GM23338 (cell line): ENCODE results near the gene DRAM2. TPM values are rescaled to one million over a fixed set of nuclear protein-coding genes. Genes with fewer than 3 reads are reported as not detected.

ENCODE experiments used
- ATAC-seq: fragments of 200-7000 bp; cut with Tn5 transposase; 3 replicates; pipeline ENCODE4 v1.9.1; 2020
- DNase-seq: peaks from one replicate; pipeline ENCODE4 v3.0.0-alpha.2; 2015; ENCODE audit warnings: low spot score
- H2AFZ ChIP-seq: fragments of 200-600 bp; sonication (generic); 2 replicates; pipeline ENCODE4 v1.8.0; 2016; ENCODE audit warnings: antibody characterized with exemption, mild to moderate bottlenecking, moderate library complexity
- H3F3A ChIP-seq: fragments of 200-600 bp; sonication (generic); replicated peaks from 2 replicates; pipeline ENCODE4 v1.8.0; 2017; ENCODE audit warnings: antibody characterized with exemption, mixed run types, low read depth
- H3K27ac ChIP-seq: fragments of 200-600 bp; sonication (generic); 2 replicates; pipeline ENCODE4 v1.6.1; 2016; ENCODE audit warnings: low read depth
- H3K27me3 ChIP-seq: fragments of 200-600 bp; sonication (generic); 2 replicates; pipeline ENCODE4 v1.8.0; 2016; ENCODE audit warnings: mild to moderate bottlenecking, mixed run types, moderate library complexity; ENCODE audit not compliant: insufficient read depth
- H3K36me3 ChIP-seq: fragments of 200-600 bp; sonication (generic); 2 replicates; pipeline ENCODE4 v1.8.0; 2016; ENCODE audit warnings: mild to moderate bottlenecking; ENCODE audit not compliant: insufficient read depth
- H3K4me1 ChIP-seq: fragments of 200-600 bp; sonication (generic); 2 replicates; pipeline ENCODE4 v1.8.0; 2016; ENCODE audit warnings: mild to moderate bottlenecking, moderate library complexity; ENCODE audit not compliant: insufficient read depth
- H3K4me2 ChIP-seq: fragments of 200-600 bp; sonication (generic); 2 replicates; pipeline ENCODE4 v1.7.1; 2017; ENCODE audit warnings: mixed run types
- H3K4me3 ChIP-seq: fragments of 200-600 bp; sonication (generic); 2 replicates; pipeline ENCODE4 v1.6.1; 2016; ENCODE audit warnings: mixed run types
- H3K79me2 ChIP-seq: fragments of 200-600 bp; sonication (generic); replicated peaks from 2 replicates; pipeline ENCODE4 v1.8.0; 2017; ENCODE audit warnings: mild to moderate bottlenecking; ENCODE audit not compliant: insufficient read depth
- H3K9me2 ChIP-seq: fragments of 200-600 bp; sonication (generic); 2 replicates; pipeline ENCODE4 v1.8.0; 2017; ENCODE audit not compliant: insufficient read depth
- H4K20me1 ChIP-seq: fragments of 200-600 bp; sonication (generic); replicated peaks from 2 replicates; pipeline ENCODE4 v1.8.0; 2017; ENCODE audit warnings: mild to moderate bottlenecking; ENCODE audit not compliant: insufficient read depth
- H3K27ac Mint-ChIP-seq: 2 replicates; pipeline ENCODE4 v1.8.0; 2020; ENCODE audit warnings: inconsistent platforms, mild to moderate bottlenecking, moderate library complexity, mixed read lengths
- H3K27me3 Mint-ChIP-seq: 3 replicates; pipeline ENCODE4 v1.8.0; 2022; ENCODE audit warnings: low read depth, mild to moderate bottlenecking, moderate library complexity, mixed read lengths, inconsistent platforms; ENCODE audit not compliant: insufficient read depth, poor library complexity
- H3K36me3 Mint-ChIP-seq: 3 replicates; pipeline ENCODE4 v1.8.0; 2021; ENCODE audit warnings: low read depth, mild to moderate bottlenecking, inconsistent platforms, moderate library complexity, mixed read lengths
- H3K4me1 Mint-ChIP-seq: 3 replicates; pipeline ENCODE4 v1.8.0; 2020; ENCODE audit warnings: mild to moderate bottlenecking, inconsistent platforms, mixed read lengths
- H3K4me3 Mint-ChIP-seq: 3 replicates; pipeline ENCODE4 v1.8.0; 2021; ENCODE audit warnings: moderate library complexity, mild to moderate bottlenecking, inconsistent platforms, mixed read lengths
- H3K9me3 Mint-ChIP-seq: 3 replicates; pipeline ENCODE4 v1.8.0; 2020; ENCODE audit warnings: moderate library complexity, mild to moderate bottlenecking, inconsistent platforms, mixed read lengths
- CREB1 ChIP-seq: fragments of 250-450 bp; sonication (Bioruptor Pico); IDR thresholded peaks from 2 replicates; pipeline ENCODE4 v1.5.0; 2020; ENCODE audit warnings: low read depth, mild to moderate bottlenecking, moderate library complexity
- EZH2 ChIP-seq: fragments of 200-600 bp; sonication (generic); IDR thresholded peaks from one replicate; pipeline ENCODE4 v1.8.0; 2017; ENCODE audit warnings: antibody characterized with exemption, mild to moderate bottlenecking, low read depth; ENCODE audit not compliant: unreplicated experiment
- ZNF114 ChIP-seq: fragments of 250-450 bp; sonication (Bioruptor Pico); IDR thresholded peaks from 2 replicates; pipeline ENCODE4 v1.5.0; 2020; ENCODE audit warnings: mild to moderate bottlenecking, moderate library complexity
- polyA plus RNA-seq: library from polyadenylated mRNA; unstranded; fragments of >200 nt; fragmentation: Nextera tagmentation; extraction: Ambion mirVana; gene quantifications from 2 replicates; pipeline ENCODE4 v1.2.1, GENCODE V29; 2016
- total RNA-seq: library from RNA; depleted of rRNA; stranded (reverse); fragments of >200 nt; shearing (Covaris generic); gene quantifications from 2 replicates; pipeline ENCODE4 v1.2.3, GENCODE V29; 2014
- TF ChIP-seq, protein P1 (sequence below): IDR thresholded peaks from one replicate; pipeline ENCODE4 v1.6.1; 2018; ENCODE audit warnings: antibody characterized with exemption; ENCODE audit not compliant: unreplicated experiment
- TF ChIP-seq, protein P2 (sequence below): fragments of 250-450 bp; sonication (Bioruptor Pico); IDR thresholded peaks from 2 replicates; pipeline ENCODE4 v1.5.0; 2020; ENCODE audit warnings: mild to moderate bottlenecking, moderate library complexity

Gene DRAM2
- total and polyA plus RNA-seq, 2 experiments from 2014 or later, result 22.9 to 45.9 TPM

- H3K4me3 Mint-ChIP-seq, result no peak overlapping the region
- H3K27me3 ChIP-seq, result no peaks in the 10 kb centered on the region
- H3K36me3 Mint-ChIP-seq, result peaks cover 11% of the 10 kb centered on the region; the same call in 2 of the 3 replicates
- peaks cover 2% of the 10 kb centered on the region for H3K27me3 Mint-ChIP-seq
- H3K36me3 ChIP-seq, result no peaks in the 10 kb centered on the region
- TF ChIP-seq, protein P1, sequence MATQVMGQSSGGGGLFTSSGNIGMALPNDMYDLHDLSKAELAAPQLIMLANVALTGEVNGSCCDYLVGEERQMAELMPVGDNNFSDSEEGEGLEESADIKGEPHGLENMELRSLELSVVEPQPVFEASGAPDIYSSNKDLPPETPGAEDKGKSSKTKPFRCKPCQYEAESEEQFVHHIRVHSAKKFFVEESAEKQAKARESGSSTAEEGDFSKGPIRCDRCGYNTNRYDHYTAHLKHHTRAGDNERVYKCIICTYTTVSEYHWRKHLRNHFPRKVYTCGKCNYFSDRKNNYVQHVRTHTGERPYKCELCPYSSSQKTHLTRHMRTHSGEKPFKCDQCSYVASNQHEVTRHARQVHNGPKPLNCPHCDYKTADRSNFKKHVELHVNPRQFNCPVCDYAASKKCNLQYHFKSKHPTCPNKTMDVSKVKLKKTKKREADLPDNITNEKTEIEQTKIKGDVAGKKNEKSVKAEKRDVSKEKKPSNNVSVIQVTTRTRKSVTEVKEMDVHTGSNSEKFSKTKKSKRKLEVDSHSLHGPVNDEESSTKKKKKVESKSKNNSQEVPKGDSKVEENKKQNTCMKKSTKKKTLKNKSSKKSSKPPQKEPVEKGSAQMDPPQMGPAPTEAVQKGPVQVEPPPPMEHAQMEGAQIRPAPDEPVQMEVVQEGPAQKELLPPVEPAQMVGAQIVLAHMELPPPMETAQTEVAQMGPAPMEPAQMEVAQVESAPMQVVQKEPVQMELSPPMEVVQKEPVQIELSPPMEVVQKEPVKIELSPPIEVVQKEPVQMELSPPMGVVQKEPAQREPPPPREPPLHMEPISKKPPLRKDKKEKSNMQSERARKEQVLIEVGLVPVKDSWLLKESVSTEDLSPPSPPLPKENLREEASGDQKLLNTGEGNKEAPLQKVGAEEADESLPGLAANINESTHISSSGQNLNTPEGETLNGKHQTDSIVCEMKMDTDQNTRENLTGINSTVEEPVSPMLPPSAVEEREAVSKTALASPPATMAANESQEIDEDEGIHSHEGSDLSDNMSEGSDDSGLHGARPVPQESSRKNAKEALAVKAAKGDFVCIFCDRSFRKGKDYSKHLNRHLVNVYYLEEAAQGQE, result no peak
- TF ChIP-seq EZH2 (no peak), CREB1 (CRISPR knock-in tag) (no peak), ZNF114 (CRISPR knock-in tag) (no peak)
- TF ChIP-seq, protein P2, sequence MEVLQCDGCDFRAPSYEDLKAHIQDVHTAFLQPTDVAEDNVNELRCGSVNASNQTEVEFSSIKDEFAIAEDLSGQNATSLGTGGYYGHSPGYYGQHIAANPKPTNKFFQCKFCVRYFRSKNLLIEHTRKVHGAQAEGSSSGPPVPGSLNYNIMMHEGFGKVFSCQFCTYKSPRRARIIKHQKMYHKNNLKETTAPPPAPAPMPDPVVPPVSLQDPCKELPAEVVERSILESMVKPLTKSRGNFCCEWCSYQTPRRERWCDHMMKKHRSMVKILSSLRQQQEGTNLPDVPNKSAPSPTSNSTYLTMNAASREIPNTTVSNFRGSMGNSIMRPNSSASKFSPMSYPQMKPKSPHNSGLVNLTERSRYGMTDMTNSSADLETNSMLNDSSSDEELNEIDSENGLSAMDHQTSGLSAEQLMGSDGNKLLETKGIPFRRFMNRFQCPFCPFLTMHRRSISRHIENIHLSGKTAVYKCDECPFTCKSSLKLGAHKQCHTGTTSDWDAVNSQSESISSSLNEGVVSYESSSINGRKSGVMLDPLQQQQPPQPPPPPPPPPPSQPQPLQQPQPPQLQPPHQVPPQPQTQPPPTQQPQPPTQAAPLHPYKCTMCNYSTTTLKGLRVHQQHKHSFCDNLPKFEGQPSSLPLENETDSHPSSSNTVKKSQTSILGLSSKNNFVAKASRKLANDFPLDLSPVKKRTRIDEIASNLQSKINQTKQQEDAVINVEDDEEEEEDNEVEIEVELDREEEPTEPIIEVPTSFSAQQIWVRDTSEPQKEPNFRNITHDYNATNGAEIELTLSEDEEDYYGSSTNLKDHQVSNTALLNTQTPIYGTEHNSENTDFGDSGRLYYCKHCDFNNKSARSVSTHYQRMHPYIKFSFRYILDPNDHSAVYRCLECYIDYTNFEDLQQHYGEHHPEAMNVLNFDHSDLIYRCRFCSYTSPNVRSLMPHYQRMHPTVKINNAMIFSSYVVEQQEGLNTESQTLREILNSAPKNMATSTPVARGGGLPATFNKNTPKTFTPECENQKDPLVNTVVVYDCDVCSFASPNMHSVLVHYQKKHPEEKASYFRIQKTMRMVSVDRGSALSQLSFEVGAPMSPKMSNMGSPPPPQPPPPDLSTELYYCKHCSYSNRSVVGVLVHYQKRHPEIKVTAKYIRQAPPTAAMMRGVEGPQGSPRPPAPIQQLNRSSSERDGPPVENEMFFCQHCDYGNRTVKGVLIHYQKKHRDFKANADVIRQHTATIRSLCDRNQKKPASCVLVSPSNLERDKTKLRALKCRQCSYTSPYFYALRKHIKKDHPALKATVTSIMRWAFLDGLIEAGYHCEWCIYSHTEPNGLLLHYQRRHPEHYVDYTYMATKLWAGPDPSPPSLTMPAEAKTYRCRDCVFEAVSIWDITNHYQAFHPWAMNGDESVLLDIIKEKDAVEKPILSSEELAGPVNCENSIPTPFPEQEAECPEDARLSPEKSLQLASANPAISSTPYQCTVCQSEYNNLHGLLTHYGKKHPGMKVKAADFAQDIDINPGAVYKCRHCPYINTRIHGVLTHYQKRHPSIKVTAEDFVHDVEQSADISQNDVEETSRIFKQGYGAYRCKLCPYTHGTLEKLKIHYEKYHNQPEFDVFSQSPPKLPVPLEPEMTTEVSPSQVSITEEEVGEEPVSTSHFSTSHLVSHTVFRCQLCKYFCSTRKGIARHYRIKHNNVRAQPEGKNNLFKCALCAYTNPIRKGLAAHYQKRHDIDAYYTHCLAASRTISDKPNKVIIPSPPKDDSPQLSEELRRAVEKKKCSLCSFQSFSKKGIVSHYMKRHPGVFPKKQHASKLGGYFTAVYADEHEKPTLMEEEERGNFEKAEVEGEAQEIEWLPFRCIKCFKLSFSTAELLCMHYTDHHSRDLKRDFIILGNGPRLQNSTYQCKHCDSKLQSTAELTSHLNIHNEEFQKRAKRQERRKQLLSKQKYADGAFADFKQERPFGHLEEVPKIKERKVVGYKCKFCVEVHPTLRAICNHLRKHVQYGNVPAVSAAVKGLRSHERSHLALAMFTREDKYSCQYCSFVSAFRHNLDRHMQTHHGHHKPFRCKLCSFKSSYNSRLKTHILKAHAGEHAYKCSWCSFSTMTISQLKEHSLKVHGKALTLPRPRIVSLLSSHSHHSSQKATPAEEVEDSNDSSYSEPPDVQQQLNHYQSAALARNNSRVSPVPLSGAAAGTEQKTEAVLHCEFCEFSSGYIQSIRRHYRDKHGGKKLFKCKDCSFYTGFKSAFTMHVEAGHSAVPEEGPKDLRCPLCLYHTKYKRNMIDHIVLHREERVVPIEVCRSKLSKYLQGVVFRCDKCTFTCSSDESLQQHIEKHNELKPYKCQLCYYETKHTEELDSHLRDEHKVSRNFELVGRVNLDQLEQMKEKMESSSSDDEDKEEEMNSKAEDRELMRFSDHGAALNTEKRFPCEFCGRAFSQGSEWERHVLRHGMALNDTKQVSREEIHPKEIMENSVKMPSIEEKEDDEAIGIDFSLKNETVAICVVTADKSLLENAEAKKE (CRISPR knock-in tag), result no peak
- H3F3A ChIP-seq, result no peaks in the 10 kb centered on the region
- H2AFZ ChIP-seq, result no peak overlapping the region
- H3K9me2 ChIP-seq, result no peaks in the 10 kb centered on the region
- DNase-seq (no peak), ATAC-seq (no peak)
- no peak overlapping the region for H3K27ac Mint-ChIP-seq
- no peaks in the 10 kb centered on the region for H3K4me1 ChIP-seq
- no peak overlapping the region for H3K27ac ChIP-seq
- H3K4me3 ChIP-seq, result no peak overlapping the region
- H3K9me3 Mint-ChIP-seq, result peaks cover 72% of the 10 kb centered on the region
- no peaks in the 10 kb centered on the region for H3K79me2 ChIP-seq
- no peaks in the 10 kb centered on the region for H4K20me1 ChIP-seq
- H3K4me2 ChIP-seq, result no peak overlapping the region
- no peaks in the 10 kb centered on the region for H3K4me1 Mint-ChIP-seq
Measured at GRCh38 chr1:111089638-111090037, 50.3 kb downstream of the DRAM2 start.
